Astrocyte (in vitro differentiated cells and primary cell): Measurements from ENCODE around the gene DZANK1. TPM values are rescaled to one million over a fixed set of nuclear protein-coding genes. Genes with fewer than 3 reads are reported as not detected.

ENCODE experiments used
- DNase-seq: peaks from one replicate; pipeline ENCODE4 v3.0.0-alpha.2; 2010; ENCODE audit warnings: low read depth
- FAIRE-seq: peaks from 2 replicates; lab custom pipeline; 2011; peaks lifted over from hg19 to GRCh38; lab: Jason Lieb, UNC
- H2AFZ ChIP-seq: 2 replicates; pipeline ENCODE4 v1.6.0; 2012; ENCODE audit warnings: low read depth, low read length, inconsistent platforms
- H3K27ac ChIP-seq: 2 replicates; pipeline ENCODE4 v1.5.1; 2011; ENCODE audit warnings: low read depth, low read length, inconsistent platforms
- H3K27me3 ChIP-seq: 2 replicates; pipeline ENCODE4 v1.6.0; 2011; ENCODE audit warnings: low read length, inconsistent platforms; ENCODE audit not compliant: insufficient read depth
- H3K36me3 ChIP-seq: 2 replicates; pipeline ENCODE4 v1.5.1; 2011; ENCODE audit warnings: low read length, inconsistent platforms; ENCODE audit not compliant: insufficient read depth
- H3K4me1 ChIP-seq: 2 replicates; pipeline ENCODE4 v1.5.1; 2011; ENCODE audit warnings: low read length, inconsistent platforms; ENCODE audit not compliant: insufficient read depth
- H3K4me2 ChIP-seq: 2 replicates; pipeline ENCODE4 v1.6.0; 2012; ENCODE audit warnings: low read length, inconsistent platforms
- H3K4me3 ChIP-seq: 2 replicates; pipeline ENCODE4 v1.5.1; 2011; ENCODE audit warnings: low read depth, mild to moderate bottlenecking, low read length, inconsistent platforms; ENCODE audit not compliant: insufficient read depth
- H3K79me2 ChIP-seq: 2 replicates; pipeline ENCODE4 v1.6.0; 2012; ENCODE audit warnings: mild to moderate bottlenecking, low read length, inconsistent platforms; ENCODE audit not compliant: insufficient read depth
- H3K9ac ChIP-seq: 2 replicates; pipeline ENCODE4 v1.6.0; 2012; ENCODE audit warnings: mild to moderate bottlenecking, low read length, inconsistent platforms
- H3K9me3 ChIP-seq: 2 replicates; pipeline ENCODE4 v1.5.1; 2012; ENCODE audit warnings: low read depth, mild to moderate bottlenecking, low read length, inconsistent platforms; ENCODE audit not compliant: insufficient read depth
- H4K20me1 ChIP-seq: 2 replicates; pipeline ENCODE4 v1.6.0; 2012; ENCODE audit warnings: low read length, inconsistent platforms; ENCODE audit not compliant: insufficient read depth
- H3K27ac Mint-ChIP-seq: one replicate; pipeline ENCODE4 v1.8.0; 2021; ENCODE audit warnings: mild to moderate bottlenecking, mixed read lengths; ENCODE audit not compliant: unreplicated experiment
- H3K27me3 Mint-ChIP-seq: one replicate; pipeline ENCODE4 v1.8.0; 2021; ENCODE audit warnings: low read depth, mixed read lengths; ENCODE audit not compliant: unreplicated experiment
- H3K36me3 Mint-ChIP-seq: one replicate; pipeline ENCODE4 v1.8.0; 2021; ENCODE audit warnings: low read depth, mixed read lengths; ENCODE audit not compliant: unreplicated experiment
- H3K4me1 Mint-ChIP-seq: one replicate; pipeline ENCODE4 v1.8.0; 2021; ENCODE audit warnings: low read depth, mixed read lengths; ENCODE audit not compliant: unreplicated experiment
- H3K4me3 Mint-ChIP-seq: one replicate; pipeline ENCODE4 v1.8.0; 2021; ENCODE audit warnings: mild to moderate bottlenecking, moderate library complexity, mixed read lengths; ENCODE audit not compliant: unreplicated experiment
- H3K9me3 Mint-ChIP-seq: one replicate; pipeline ENCODE4 v1.8.0; 2021; ENCODE audit warnings: mild to moderate bottlenecking, mixed read lengths; ENCODE audit not compliant: unreplicated experiment
- EZH2 ChIP-seq: IDR thresholded peaks from 2 replicates; pipeline ENCODE4 v1.6.1; 2012; ENCODE audit warnings: mild to moderate bottlenecking, low read length, inconsistent platforms; ENCODE audit not compliant: insufficient read depth
- total RNA-seq: library from RNA; stranded (reverse); gene quantifications from 2 replicates; pipeline ENCODE4 v1.2.1, GENCODE V29; 2021
- TF ChIP-seq, protein P1 (sequence below): IDR thresholded peaks from 2 replicates; pipeline ENCODE4 v1.5.1; 2011; ENCODE audit warnings: low read depth, mild to moderate bottlenecking, inconsistent platforms, low read length, moderate library complexity; ENCODE audit not compliant: insufficient read depth

Gene DZANK1
- total RNA-seq, 1 donor from 2014 or later: 3.0 TPM

DNA sequence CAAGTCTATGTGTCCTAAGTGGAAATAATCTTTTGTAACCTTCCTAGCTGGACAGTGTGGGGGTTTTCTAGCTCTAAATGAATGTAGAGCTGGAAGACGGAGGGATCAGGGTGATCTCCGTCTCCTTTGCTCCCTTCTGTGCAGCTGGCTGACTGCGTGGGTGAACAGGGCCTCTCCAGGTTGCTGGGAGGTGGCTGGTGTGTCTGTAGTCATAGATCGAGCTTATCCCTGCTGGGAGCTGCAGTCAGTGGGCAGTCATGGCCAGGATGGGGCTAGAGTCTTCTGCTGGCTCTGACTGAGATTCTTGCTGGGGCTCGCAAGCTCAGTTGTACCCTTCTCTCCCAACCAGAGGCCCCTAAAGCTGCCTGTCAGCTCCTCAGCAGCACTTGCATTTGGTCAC, 47.3 kb upstream of the DZANK1 start:
- Histone ChIP-seq H3K4me3 (no peak overlapping the region), H2AFZ (no peak overlapping the region), H3K36me3 (peaks cover 38% of the 10 kb centered on the region), H3K79me2 (peaks cover 35% of the 10 kb centered on the region), H4K20me1 (peaks cover 8% of the 10 kb centered on the region), H3K27me3 (no peaks in the 10 kb centered on the region), H3K4me2 (no peak overlapping the region), H3K27ac (no peak overlapping the region), H3K4me1 (no peaks in the 10 kb centered on the region), H3K9me3 (no peaks in the 10 kb centered on the region), H3K9ac (no peak overlapping the region)
- DNase-seq (no peak), FAIRE-seq (no peak)
- no peak for TF ChIP-seq EZH2
- TF ChIP-seq, protein P1, sequence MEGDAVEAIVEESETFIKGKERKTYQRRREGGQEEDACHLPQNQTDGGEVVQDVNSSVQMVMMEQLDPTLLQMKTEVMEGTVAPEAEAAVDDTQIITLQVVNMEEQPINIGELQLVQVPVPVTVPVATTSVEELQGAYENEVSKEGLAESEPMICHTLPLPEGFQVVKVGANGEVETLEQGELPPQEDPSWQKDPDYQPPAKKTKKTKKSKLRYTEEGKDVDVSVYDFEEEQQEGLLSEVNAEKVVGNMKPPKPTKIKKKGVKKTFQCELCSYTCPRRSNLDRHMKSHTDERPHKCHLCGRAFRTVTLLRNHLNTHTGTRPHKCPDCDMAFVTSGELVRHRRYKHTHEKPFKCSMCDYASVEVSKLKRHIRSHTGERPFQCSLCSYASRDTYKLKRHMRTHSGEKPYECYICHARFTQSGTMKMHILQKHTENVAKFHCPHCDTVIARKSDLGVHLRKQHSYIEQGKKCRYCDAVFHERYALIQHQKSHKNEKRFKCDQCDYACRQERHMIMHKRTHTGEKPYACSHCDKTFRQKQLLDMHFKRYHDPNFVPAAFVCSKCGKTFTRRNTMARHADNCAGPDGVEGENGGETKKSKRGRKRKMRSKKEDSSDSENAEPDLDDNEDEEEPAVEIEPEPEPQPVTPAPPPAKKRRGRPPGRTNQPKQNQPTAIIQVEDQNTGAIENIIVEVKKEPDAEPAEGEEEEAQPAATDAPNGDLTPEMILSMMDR: no peak
- Mint-ChIP-seq H3K27ac (no peak overlapping the region), H3K27me3 (no peaks in the 10 kb centered on the region), H3K9me3 (no peaks in the 10 kb centered on the region), H3K36me3 (peaks cover 6% of the 10 kb centered on the region), H3K4me3 (no peak overlapping the region), H3K4me1 (peaks cover 3% of the 10 kb centered on the region)

DNA sequence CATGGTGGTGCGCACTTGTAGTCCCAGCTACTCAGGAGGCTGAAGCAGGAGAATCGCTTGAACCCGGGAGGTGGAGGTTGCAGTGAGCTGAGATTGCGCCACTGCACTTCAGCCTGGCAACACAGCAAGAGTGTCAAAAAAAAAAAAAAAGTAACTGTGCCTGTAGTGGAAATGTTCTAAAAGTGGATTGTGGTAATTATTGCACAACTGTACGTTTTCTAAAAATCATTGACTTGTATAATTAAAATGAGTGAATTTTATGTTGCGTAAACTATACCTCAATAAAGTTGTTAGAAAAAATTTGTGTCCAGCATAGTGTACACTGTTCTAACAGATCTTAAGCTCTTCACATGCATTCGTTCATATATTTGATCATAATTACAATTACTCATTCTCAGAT, 46.4 kb upstream of the DZANK1 start:
- no peaks in the 10 kb centered on the region for H3K9me3 Mint-ChIP-seq
- no peak overlapping the region for H3K4me3 Mint-ChIP-seq
- no peak for TF ChIP-seq EZH2
- TF ChIP-seq, protein P1: no peak

DNA sequence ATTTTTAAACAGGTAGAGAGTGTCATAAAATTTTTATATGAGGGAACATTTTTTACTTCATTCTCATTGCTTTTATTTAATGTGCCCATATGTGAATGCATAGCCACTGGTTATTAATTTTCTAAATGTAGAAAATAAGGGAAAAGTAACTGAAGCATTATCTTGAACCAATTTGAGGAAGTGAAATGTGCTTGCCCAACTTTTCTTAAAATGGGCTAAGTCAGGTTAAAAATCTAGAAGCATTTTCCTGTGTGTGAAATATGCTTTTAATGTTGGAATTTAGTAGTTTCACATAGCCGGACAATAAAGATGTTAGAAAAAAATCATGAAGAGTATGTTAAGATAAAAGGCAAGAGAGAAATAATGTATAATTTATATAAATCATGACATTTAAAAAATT, 44.7 kb upstream of the DZANK1 start:
- Histone ChIP-seq H3K4me3 (no peak overlapping the region), H3K36me3 (peaks cover 38% of the 10 kb centered on the region), H3K9me3 (no peaks in the 10 kb centered on the region), H4K20me1 (peaks cover 8% of the 10 kb centered on the region), H3K4me2 (no peak overlapping the region), H2AFZ (no peak overlapping the region), H3K27ac (no peak overlapping the region), H3K9ac (no peak overlapping the region), H3K4me1 (peaks cover 8% of the 10 kb centered on the region), H3K79me2 (peaks cover 34% of the 10 kb centered on the region), H3K27me3 (no peaks in the 10 kb centered on the region)
- H3K9me3 Mint-ChIP-seq: no peaks in the 10 kb centered on the region
- H3K36me3 Mint-ChIP-seq: peaks cover 6% of the 10 kb centered on the region
- no peak for FAIRE-seq
- no peaks in the 10 kb centered on the region for H3K27me3 Mint-ChIP-seq
- no peak for DNase-seq
- TF ChIP-seq, protein P1: no peak
- no peak for TF ChIP-seq EZH2
- H3K4me3 Mint-ChIP-seq: no peak overlapping the region
- no peak overlapping the region for H3K27ac Mint-ChIP-seq
- peaks cover 9% of the 10 kb centered on the region for H3K4me1 Mint-ChIP-seq

More for the DNA sequence above, 46.4 kb upstream of the DZANK1 start:
- Histone ChIP-seq H3K4me3 (no peak overlapping the region), H2AFZ (no peak overlapping the region), H3K9me3 (no peaks in the 10 kb centered on the region), H4K20me1 (peaks cover 8% of the 10 kb centered on the region), H3K4me2 (no peak overlapping the region), H3K4me1 (peaks cover 3% of the 10 kb centered on the region), H3K9ac (no peak overlapping the region), H3K27me3 (no peaks in the 10 kb centered on the region), H3K79me2 (peaks cover 38% of the 10 kb centered on the region), H3K27ac (no peak overlapping the region), H3K36me3 (peaks cover 38% of the 10 kb centered on the region)
- DNase-seq (no peak), FAIRE-seq (no peak)
- Mint-ChIP-seq H3K4me1 (peaks cover 9% of the 10 kb centered on the region), H3K27me3 (no peaks in the 10 kb centered on the region), H3K27ac (no peak overlapping the region), H3K36me3 (peaks cover 6% of the 10 kb centered on the region)
